Measurements from ENCODE around the gene IGF2BP1. TPM values are rescaled to one million over a fixed set of nuclear protein-coding genes. Genes with fewer than 3 reads are reported as not detected.

Gene IGF2BP1
- total RNA-seq, 1 experiment from 2014 or later, result 434 TPM

DNA sequence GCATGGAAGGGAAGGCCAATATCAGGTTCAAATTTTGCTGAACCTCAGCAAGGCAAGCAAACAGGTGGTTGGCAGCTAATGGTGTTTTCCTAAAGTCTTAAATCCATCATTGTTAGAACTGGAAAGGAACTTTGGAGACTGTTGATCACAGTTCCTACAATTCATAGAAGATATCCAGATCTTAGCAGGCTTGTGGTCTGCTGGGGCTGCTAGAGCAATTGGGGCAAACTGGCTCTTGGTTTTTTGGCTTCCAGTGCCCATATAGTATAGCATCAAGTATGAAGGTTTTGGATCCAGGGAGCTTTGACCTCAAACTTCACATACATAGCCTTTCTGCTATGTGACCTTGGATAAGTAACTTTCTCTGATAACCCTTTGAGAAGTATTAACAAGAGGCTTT, 49.7 kb downstream of the IGF2BP1 start:
- H3K27ac ChIP-seq (ENCODE audit: insufficient read length, low read depth, low read length), result no peak overlapping the region
- no peak for DNase-seq
- no peak overlapping the region for H2BK20ac ChIP-seq (ENCODE audit: low read depth, low read length, poor library complexity, severe bottlenecking)
- no peak overlapping the region for H3K9ac ChIP-seq (ENCODE audit: extremely low read depth, insufficient read length, low read length)
- Mint-ChIP-seq H3K4me1 (peaks cover 0 to 16% of the 10 kb centered on the region in 2 experiments; a peak in 3 of 4 replicates), H3K4me3 (no peak overlapping the region), H3K27me3 (ENCODE audit: low read depth) (no peaks in the 10 kb centered on the region), H3K36me3 (ENCODE audit: insufficient read depth in 1 of 3, low read depth in 3 of 3) (peaks cover 70 to 96% (median 92%) of the 10 kb centered on the region in 3 experiments), H3K27ac (no peak overlapping the region), H3K9me3 (no peaks in the 10 kb centered on the region)
- H2BK12ac ChIP-seq (ENCODE audit: insufficient read length, low read depth, low read length), result no peak overlapping the region
- no peaks in the 10 kb centered on the region for H3K4me1 ChIP-seq (ENCODE audit: insufficient read depth, low read length)
- no peaks in the 10 kb centered on the region for H4K20me1 ChIP-seq (ENCODE audit: control insufficient read depth, insufficient read depth, insufficient read length)
- H3K14ac ChIP-seq (ENCODE audit: insufficient read depth, low read length), result no peak overlapping the region
- no peak overlapping the region for H3T11ph ChIP-seq (ENCODE audit: low read length)
- H3K18ac ChIP-seq (ENCODE audit: insufficient read length, low read depth, low read length), result no peak overlapping the region
- no peak overlapping the region for H3K23ac ChIP-seq (ENCODE audit: insufficient read length, low read depth, low read length)
- no peak overlapping the region for H3K4me2 ChIP-seq (ENCODE audit: insufficient read depth, insufficient read length, low read length)
- no peak overlapping the region for H4K5ac ChIP-seq (ENCODE audit: insufficient read length, low read depth, low read length)
- no peak overlapping the region for H4K91ac ChIP-seq (ENCODE audit: insufficient read length, low read depth, low read length)
- H2BK5ac ChIP-seq (ENCODE audit: insufficient read length, low read length), result no peak overlapping the region
- no peak overlapping the region for H4K8ac ChIP-seq (replicated peaks; ENCODE audit: insufficient read length, low read depth, low read length)
- H3K27me3 ChIP-seq (ENCODE audit: insufficient read depth, low read length), result no peaks in the 10 kb centered on the region
- TF ChIP-seq, protein P1, sequence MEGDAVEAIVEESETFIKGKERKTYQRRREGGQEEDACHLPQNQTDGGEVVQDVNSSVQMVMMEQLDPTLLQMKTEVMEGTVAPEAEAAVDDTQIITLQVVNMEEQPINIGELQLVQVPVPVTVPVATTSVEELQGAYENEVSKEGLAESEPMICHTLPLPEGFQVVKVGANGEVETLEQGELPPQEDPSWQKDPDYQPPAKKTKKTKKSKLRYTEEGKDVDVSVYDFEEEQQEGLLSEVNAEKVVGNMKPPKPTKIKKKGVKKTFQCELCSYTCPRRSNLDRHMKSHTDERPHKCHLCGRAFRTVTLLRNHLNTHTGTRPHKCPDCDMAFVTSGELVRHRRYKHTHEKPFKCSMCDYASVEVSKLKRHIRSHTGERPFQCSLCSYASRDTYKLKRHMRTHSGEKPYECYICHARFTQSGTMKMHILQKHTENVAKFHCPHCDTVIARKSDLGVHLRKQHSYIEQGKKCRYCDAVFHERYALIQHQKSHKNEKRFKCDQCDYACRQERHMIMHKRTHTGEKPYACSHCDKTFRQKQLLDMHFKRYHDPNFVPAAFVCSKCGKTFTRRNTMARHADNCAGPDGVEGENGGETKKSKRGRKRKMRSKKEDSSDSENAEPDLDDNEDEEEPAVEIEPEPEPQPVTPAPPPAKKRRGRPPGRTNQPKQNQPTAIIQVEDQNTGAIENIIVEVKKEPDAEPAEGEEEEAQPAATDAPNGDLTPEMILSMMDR (conservative IDR thresholded peaks at IDR 0.05), result no peak
- H2AK5ac ChIP-seq (ENCODE audit: insufficient read length, low read length), result no peak overlapping the region
- no peaks in the 10 kb centered on the region for H3K79me1 ChIP-seq (ENCODE audit: insufficient read depth, low read depth, low read length, poor library complexity, severe bottlenecking)
- H3K9me3 ChIP-seq (ENCODE audit: control insufficient read depth, low read depth, low read length), result no peaks in the 10 kb centered on the region
- H3K4ac ChIP-seq (ENCODE audit: low read depth, low read length), result no peak overlapping the region
- H2BK120ac ChIP-seq (ENCODE audit: low read depth, low read length, poor library complexity, severe bottlenecking), result no peak overlapping the region
- H2AFZ ChIP-seq (ENCODE audit: low read length), result no peak overlapping the region
- no peaks in the 10 kb centered on the region for H3K79me2 ChIP-seq (ENCODE audit: insufficient read depth, low read length)
- no peak overlapping the region for H3K56ac ChIP-seq (ENCODE audit: insufficient read length, low read depth, low read length)
- no peak overlapping the region for H2BK15ac ChIP-seq (ENCODE audit: low read depth, low read length)
- no peaks in the 10 kb centered on the region for H3K23me2 ChIP-seq (ENCODE audit: insufficient read length, low read depth, low read length, poor library complexity, severe bottlenecking)

Measured in H9 (cell line).